Measurements from ENCODE around the gene IL23R.
A peak's percentile ranks its signal among the peaks of the same experiment; 100 is the strongest.
"Not testable (repeated sequence)": the region's sequence is repeated elsewhere in the genome, so short reads cannot be mapped to it uniquely, and the experiment has no call there.

IL23R gene

DNA sequence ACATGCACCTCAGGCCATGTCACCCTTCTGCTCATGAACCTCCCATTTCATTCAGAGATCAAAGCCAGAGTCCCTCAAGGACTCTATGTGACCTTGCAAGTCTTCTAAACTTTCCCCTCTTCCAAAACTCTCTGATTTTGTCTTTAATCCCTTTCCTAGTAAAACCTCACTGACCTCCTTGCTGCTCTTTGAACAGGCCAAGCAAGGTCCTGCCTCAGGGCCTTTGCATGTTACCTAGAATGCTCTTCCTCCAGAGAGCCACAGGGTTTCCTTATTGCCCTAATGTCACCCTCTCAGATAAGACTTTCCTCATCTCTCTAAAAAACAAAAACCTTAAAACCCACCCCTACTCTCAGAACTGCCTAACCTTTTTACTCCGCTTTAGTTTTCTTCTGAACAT is 26.6 kb downstream of the IL23R start:
- no peak for DNase-seq (ENCODE audit: low read depth)

DNA sequence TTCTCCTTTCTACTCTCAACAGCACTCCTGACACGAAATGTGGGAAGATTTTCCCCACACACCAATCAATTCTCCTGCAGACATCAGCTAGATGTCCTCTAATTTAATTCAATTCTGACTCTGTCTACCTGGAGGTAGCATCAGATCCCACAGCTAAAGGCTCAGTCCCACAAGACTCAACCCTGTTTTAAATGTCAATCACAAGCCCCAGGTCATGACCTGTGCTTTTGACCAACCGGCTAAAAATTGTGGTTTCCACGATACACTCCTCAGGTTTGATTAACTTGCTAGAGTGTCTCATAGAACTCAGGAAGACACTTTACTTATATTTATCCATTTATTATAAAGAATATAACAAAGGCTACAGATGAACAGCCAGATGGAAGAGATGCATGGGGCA is 27.4 kb downstream of the IL23R start:
- DNase-seq (ENCODE audit: low read depth) = no peak

DNA sequence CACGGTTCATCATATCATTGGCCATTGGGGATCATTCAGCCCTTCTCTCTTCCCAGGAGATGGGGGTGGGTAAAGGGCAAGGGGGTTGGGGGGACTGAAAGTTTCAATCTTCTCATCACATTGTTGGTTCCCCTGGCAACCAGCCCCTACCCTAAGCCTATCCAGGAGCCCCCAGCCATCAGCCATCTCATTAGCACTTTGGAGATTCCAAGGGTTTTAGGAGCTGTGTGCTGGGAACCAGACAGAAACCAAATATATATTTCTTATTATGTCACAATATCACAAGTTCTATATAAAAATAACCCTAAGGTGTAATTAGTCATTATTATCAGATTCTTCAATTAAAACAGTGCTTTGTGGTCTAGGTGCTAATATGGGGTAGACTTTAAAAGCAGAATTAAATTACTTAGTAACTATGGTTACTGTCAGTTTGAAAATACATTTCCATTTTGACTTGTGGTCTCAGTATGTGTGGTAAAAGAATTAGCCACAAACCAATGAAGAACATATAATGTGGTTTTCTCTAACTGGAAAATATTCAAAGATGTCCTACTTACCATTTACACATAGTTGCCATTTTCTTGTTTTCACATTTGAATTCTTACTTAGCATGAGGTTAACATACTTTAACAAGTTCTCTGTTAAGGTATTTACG is 28.1 kb downstream of the IL23R start:
- no peak for DNase-seq (ENCODE audit: low read depth)

DNA sequence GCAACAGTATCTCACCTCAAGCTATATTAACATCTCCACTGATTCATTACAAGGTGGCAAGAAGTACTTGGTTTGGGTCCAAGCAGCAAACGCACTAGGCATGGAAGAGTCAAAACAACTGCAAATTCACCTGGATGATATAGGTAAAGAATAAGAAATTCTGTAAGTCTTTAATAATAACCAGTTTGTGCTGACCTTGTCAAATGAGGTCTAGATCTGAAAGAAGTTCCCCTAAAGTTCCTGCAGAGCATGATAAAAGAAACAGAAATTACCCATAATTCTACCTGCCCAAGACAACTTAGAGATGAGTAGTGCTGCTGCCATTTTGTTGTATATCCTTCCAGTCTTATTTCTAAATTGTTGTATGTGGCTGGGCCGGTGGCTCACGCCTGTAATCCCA is 34.5 kb downstream of the IL23R start:
- no peak for DNase-seq (ENCODE audit: low read depth)

DNA sequence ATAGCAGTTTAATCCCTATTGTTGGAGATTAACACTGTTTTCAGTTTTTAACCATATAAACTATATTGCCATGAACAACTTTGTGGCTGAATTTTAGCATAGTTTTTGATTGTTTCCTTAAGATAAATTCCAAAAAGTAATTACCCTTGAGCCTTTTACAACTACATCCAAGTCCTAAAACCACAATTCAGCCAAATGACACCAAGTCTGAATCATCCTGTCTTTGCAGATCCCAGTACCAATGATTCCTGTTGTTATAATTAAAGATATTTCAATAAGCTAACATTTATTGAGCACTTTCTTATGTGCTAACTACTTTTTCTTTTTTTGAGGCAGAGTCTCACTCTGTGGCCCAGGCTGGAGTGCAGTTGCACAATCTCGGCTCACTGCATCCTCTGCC is 35.6 kb downstream of the IL23R start:
- DNase-seq (ENCODE audit: low read depth) = no peak

DNA sequence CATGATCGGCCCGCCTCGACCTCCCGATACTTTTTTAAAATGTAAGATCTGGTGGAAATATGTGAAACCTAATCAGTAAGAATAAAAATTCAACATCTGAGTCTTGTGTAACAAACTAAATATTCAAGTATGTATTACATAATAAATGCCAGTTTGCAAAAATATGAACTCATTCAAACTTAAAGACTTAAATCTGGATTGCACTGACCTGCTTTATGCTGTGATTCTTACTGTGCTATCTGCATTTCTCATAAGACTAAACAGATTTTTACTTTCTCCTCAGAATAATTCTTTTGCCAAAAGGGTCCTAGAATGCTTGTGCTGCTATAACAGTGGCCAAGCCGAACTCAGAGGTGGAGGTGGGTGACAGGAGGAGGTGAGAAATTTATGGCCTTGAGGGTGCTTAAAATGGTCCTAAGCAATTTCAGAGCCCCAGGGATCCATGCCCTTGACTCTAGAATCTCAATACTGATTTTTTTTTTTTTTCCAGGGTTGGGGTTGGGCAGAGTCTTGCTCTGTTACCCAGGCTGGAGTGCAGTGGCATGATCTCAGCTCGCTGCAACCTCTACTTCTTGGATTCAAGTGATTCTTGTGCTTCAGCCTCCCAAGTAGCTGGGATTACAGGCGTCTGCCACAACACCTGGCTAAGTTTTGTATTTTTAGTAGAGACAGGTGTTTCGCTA is 38.2 kb downstream of the IL23R start:
- no peak for DNase-seq (ENCODE audit: low read depth)

DNA sequence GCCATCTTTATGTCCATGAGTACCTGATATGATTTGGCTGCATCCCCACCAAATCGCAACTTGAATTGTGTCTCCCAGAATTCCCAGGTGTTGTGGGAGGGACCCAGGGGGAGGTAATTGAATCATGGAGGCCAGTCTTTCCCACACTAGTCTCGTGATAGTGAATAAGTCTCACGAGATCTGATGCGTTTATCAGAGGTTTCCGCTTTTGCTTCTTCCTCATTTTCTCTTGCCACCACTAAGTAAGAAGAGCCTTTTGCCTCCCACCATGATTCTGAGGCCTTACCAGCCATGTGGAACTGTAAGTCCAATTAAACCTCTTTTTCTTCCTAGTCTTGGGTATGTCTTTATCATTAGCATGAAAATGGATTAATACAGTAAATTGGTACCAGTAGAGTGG is 41.1 kb downstream of the IL23R start:
- not testable (repeated sequence) for DNase-seq (ENCODE audit: low read depth)

DNA sequence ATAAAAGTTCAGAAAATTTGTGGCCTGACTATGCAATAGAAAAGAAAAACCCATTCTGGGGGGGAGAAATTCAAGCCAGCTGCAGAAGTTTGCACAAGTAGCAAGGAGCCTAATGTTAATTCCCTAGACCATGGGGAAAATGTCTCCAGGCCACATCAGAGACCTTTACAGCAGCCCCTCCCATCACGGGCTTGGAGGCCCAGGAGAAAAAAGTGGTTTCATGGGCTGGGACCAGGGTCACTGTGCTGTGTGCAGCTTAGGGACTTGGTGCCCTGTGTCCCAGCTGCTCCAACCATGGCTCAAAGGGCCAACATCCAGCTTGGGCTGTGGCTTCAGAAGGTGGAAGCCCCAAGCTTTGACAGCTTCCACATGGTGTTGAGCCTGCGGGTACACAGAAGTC is 42.0 kb downstream of the IL23R start:
- no peak for DNase-seq (ENCODE audit: low read depth)

DNA sequence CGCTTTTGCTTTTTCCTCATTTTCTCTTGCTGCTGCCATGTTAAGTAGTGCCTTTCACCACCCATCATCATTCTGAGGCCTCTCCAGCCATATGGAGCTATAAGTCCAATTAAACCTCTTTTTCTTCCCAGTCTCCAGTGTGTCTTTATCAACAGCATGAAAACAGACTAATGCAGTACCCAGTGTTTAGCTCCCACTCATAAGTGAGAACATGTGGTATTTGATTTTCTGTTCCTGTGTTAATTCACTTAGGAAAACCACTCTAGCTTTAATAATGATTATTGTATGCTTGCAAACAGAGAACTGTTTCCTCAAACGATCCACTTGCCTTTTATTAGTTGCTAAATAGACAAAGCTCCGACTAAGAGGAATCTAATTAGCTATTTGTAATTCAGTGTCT is 43.3 kb downstream of the IL23R start:
- no peak for DNase-seq (ENCODE audit: low read depth)

DNA sequence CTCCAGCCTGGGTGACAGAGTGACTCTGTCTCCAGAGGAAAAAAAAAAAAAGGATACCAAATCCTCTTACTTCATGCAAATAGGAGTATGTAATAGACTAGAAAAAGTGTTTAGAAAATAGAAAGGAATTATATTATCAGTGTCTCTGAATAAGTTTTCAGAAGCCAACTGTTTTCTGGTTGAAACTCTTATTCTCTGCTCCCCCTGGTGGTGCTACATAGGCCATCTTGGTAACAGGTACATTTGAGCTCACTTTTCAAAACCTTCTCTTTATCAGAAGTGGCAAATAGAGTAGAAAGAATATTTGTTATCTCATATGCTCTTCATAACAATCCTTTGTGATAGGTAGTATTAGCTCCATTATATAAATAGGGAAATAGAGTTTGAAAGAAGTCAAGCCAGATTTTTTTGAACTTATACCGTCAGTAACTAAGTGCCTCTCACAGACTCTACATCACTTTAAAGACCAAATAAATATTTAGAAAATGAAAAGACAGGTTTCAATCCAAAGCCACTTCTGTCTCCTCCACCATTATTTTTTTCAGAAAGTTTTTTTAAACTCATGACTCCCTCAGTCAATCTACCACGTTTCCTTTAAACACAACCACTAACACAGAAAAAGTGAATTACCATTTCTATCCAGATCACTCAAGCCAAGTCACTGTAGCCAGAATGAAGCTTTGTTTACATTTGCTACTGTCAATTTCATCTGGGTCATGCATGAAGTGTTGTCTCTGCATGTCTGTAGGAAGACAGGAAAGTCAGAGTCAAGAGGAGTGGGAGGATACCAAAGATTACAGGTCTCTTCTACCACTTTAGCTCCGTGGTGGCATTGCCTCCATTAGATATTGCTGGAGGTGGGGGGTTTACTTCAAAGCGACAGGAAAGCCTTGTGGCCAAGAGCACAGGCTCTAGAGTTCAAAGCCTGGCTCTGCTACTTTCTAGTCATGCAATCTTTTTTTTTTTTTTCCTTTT is 45.6 kb downstream of the IL23R start:
- no peak for DNase-seq (ENCODE audit: low read depth)

DNA sequence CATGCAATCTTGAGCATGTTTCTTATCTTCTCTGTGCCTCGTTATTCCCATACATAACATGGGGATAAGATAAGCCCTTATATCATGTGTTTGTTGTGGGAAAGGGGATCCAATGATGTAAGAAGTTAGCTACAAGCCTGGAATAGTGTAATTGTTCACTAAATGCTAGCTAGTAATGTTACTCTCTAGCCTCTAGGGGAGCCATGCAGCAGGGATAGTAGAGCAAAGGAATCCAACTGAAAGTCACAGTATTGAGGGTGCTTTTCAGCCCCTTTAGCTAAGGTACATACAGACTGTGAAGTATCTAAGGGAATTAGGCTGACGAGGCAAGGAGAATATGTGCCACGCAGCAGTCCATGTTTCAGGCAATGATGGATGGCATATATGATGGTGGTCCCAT is 46.9 kb downstream of the IL23R start:
- DNase-seq (ENCODE audit: low read depth) = no peak

DNA sequence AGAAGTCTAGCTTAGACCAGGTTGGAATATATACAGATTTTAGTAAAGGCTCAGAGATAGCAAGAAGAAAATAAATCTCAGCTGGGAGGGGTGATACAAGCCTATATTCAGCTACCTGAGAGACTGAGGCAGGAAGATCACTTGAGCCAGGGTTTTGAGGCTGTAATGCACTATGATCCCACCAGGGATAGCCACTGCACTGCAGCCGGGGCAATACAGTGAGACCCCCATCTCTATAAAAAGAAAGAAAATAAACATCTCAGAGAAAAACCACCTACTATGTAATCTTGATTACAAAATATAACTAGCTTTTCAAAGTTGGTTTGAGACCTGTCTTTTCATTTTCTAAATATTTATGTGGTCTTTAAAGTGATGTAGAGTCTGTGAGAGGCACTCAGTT is 47.7 kb downstream of the IL23R start:
- no peak for DNase-seq (ENCODE audit: low read depth)

DNA sequence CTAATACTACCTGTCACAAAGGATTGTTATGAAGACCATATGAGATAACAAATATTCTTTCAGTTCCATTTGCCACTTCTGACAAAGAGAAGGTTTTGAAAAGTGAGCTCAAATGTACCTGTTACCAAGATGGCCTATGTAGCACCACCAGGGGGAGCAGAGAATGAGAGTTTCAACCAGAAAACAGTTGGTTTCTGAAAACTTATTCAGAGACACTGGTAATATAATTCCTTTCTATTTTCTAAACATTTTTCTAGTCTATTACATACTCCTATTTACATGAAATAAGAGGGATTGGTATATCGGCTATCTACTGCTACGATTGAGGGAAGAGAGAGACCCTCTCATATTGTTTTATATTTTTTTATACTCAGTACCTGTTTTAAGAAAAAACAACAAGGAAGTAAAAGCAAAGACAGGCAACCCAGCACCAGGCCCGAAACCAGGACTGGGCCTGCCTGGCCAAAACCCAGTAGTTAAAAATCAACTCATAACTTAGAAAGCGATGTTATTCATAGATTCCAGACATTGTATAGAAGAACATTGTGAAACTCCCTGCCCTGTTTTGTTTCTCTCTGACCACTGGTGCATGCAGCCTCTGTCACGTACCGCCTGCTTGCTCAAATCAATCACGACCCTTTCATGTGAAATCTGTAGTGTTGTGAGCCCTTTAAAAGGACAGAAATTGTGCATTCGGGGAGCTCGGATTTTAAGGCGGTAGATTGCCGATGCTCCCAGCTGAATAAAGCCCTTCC is 48.3 kb downstream of the IL23R start:
- peak; percentile 14 for DNase-seq (ENCODE audit: low read depth)

DNA sequence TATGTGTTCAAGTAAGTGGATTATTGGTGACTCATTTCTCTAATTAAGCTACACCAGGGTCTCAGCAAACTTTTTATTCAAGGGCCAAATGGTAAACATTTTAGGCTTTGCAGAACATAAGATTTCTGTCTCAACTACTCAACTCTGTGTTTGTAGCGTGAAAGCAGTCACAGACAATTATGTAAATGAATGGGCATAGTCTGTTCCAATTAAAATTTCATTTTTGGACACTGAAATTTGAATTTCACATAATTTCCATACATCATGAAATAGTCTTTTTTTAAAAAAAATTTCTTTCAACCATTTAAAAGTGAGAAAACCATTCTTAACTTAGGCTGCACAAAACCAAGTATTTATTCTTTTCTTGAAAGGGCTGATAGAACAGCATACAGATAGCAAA is 50.1 kb downstream of the IL23R start:
- DNase-seq (ENCODE audit: low read depth) = no peak

DNA sequence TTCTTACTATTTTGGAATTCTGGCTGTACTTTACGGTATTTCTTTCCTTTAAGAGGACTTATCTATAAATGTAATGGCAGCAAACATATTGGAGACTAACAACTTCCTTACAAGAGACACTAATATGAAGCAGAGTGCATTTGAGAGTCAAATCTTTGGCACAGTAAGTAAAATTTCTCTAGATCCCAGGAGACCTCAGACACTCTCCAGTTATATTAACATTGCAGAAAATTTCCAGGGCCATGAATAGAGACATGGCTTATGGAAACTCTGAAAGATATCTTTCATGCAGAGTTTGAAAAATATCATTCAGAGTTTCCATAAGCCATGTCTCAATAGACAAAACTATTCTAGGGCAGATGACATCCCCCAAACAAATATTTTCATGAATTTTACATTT is 51.2 kb downstream of the IL23R start:
- DNase-seq (ENCODE audit: low read depth) = no peak

DNA sequence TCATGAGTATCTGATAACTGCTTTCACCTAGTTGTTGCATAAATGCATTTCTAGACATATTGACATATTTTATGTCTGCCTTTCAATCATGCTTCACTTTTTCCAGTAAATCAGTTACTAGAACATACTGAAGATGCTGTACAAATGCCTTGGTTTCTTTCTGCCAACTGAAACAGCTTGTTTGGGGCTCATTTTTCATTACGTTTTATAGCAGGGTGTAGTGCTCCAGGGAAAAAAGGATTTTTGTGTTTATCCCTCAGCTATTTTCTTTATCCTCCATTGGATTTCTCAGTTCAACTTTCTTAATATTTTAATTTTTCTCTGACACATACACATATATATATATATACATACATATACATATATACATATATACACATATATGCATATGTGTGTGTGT is 51.7 kb downstream of the IL23R start:
- no peak for DNase-seq (ENCODE audit: low read depth)

DNA sequence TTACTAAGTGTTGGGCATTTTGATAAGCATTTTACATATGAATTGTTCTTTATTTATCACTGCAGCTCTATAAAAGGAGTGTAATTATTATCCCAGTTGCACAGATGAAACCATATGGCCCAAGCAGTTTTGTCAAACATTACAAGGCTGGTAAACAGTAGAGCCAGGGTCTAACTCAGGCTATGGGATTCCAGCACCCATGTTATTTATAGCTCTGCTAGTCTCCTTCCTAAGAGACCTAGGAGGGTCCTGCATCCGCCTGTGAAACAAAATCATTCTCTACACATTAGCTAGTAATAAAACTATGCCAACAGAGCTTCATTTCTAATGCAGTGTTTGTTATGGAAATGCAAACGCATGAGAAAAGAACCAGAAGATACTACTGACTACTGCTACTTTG is 58.6 kb downstream of the IL23R start:
- DNase-seq (ENCODE audit: low read depth) = no peak

DNA sequence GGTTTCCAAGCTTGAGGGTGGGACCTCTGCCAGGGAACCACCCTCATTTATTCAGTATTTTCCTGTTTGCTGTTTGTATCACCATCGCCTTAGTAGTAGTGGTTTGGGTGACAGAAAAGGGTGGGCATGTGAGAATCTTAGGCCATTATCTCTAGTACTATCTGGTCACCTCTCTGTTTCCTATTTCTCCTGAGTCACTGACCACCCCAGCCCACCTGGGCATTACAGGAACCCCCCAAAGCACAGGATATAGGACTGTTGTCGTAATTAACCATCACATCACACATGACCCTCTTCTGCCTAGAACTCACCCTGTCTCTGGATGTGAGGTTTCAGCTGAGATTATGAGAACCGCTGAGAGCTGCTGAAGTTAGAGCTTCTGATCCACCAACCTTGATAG is 60.4 kb downstream of the IL23R start:
- DNase-seq (ENCODE audit: low read depth) = no peak

DNA sequence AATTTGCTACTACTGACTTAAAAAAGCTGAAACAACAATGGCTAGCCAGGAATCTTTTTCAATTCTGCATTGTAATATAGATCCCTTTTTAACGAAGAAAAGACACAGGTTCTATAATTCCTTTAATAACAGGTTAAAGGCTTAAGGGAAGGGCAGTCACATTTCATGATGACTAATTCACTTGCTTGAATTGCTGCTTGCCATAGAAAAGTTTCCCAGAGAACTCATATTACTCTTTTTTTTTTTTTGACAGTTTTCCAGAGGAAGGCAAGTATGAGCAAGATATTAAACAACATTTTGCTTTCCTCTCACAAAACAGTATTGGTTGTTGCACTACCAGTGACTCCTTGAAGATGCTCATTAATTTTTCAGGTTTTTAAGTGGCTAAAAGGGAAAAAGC is 60.9 kb downstream of the IL23R start:
- peak; percentile 45 for DNase-seq (ENCODE audit: low read depth)

DNA sequence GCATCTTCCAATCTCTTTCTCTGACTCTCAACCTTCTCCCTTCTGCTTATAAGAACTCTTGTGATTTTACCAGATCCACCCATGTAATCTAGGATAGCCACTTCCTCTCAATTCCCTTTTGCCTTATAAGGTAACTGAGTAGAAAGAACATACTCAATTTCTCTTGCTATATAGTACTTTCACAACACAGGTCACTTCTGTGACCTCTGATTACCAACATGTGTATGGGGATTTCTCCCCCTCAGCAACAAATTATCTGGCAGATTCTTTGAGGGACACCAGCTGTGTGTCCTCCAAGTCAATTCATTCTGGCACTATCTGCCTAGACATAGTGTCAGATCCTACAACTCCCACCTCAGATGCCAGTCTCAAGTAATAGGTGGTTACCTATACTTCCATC is 62.5 kb downstream of the IL23R start:
- no peak for DNase-seq (ENCODE audit: low read depth)

DNA sequence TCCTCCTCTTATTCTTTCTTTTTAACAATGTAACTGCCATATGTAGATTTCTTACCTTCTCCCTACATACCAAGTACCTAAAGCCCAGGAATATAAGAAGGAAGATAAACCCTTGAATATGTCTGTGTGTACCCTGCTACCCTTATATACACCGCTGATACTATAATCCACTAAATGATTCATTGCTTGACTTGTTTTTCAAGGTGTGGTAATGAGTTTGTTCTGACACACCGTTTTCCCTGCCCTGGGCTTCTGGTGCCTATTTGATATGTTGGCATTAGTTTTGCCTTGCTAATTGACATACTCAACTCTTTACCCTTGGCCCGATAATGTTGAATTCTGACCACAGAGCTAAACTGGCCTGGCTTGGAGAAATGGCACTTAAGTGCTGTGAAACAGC is 64.3 kb downstream of the IL23R start:
- DNase-seq (ENCODE audit: low read depth) = no peak

DNA sequence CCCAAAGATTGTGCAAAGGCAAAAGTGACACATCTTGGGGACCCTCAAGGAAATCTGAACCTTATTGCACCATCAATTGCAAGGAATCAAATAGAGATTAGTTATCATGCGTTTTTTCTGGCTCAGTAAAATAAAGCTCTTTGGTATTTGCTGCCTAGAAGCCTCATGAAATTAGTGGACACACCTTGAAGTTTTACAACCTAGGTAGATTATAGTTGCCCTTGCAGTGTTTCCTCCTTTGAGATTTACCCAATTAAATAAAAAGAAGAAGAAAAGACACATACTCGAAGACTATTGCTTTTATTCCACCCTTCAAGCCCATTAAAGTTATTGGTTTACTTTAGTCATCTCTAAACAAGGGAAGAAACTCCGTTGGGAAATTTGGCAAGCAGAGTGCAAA is 70.0 kb downstream of the IL23R start:
- no peak for DNase-seq (ENCODE audit: low read depth)

Measured in fibroblast of gingiva (primary cell).